IMR-90 (cell line): ENCODE data around the gene PEX7. TPM values are rescaled to one million over a fixed set of nuclear protein-coding genes. Genes with fewer than 3 reads are reported as not detected.

Source experiments
- ATAC-seq: fragments of 200-7000 bp; cut with Tn5 transposase; 2 replicates; pipeline ENCODE4 v1.9.1; 2020; ENCODE audit warnings: low read depth, mild to moderate bottlenecking, moderate library complexity
- BruUV-seq: library from RNA; stranded (reverse); fragments of 400-500 nt; replicated peaks from 2 replicates; lab custom pipeline; 2021; lab: Mats Ljungman, UMichigan
- CTCF ChIA-PET: fragments of 300-600 bp; formaldehyde crosslinking; extraction: SDS; loops from one replicate; lab custom pipeline; 2021; ENCODE audit warnings: antibody characterized with exemption; lab: Yijun Ruan, JAX
- POLR2A ChIA-PET: fragments of 300-600 bp; sonication (Branson Sonifier 250); formaldehyde crosslinking; loops from one replicate; lab custom pipeline; 2022; ENCODE audit warnings: antibody characterized with exemption; ENCODE audit not compliant: unreplicated experiment; lab: Charles Lee
- DNase-seq: peaks from one replicate; pipeline ENCODE4 v3.0.0; 2013
- H2AFZ ChIP-seq: replicated peaks from 2 replicates; pipeline ENCODE3; 2013; ENCODE audit warnings: low read length, mild to moderate bottlenecking; ENCODE audit not compliant: poor library complexity
- H2AK5ac ChIP-seq: 2 replicates; pipeline ENCODE4 v1.6.1; 2013; ENCODE audit warnings: low read depth, low read length, inconsistent platforms
- H2AK9ac ChIP-seq: replicated peaks from 2 replicates; pipeline ENCODE3; 2013; ENCODE audit warnings: mild to moderate bottlenecking, low read depth, low read length, moderate library complexity; ENCODE audit not compliant: poor library complexity
- H2BK120ac ChIP-seq: 2 replicates; pipeline ENCODE4 v1.6.1; 2013; ENCODE audit warnings: low read depth, low read length, inconsistent platforms
- H2BK15ac ChIP-seq: 3 replicates; pipeline ENCODE4 v1.6.1; 2013; ENCODE audit warnings: low read depth, low read length, inconsistent platforms
- H2BK20ac ChIP-seq: 2 replicates; pipeline ENCODE4 v1.6.1; 2013; ENCODE audit warnings: low read depth, mild to moderate bottlenecking, inconsistent platforms, low read length, moderate library complexity
- H2BK5ac ChIP-seq: 2 replicates; pipeline ENCODE4 v1.6.1; 2013; ENCODE audit warnings: mild to moderate bottlenecking, low read depth, low read length, inconsistent platforms; ENCODE audit not compliant: poor library complexity, severe bottlenecking
- H3K14ac ChIP-seq: replicated peaks from 2 replicates; pipeline ENCODE4 v1.6.1; 2013; ENCODE audit warnings: low read depth, low read length, inconsistent platforms
- H3K18ac ChIP-seq: 2 replicates; pipeline ENCODE4 v1.6.1; 2013; ENCODE audit warnings: low read depth, low read length, control low read depth
- H3K23ac ChIP-seq: 2 replicates; pipeline ENCODE4 v1.6.1; 2013; ENCODE audit warnings: low read depth, low read length, inconsistent platforms
- H3K27ac ChIP-seq: 2 replicates; pipeline ENCODE4 v1.5.1; 2013; ENCODE audit warnings: mild to moderate bottlenecking, control low read depth, low read length; ENCODE audit not compliant: insufficient read depth
- H3K27me3 ChIP-seq: 2 replicates; pipeline ENCODE4 v1.6.1; 2013; ENCODE audit warnings: low read length; ENCODE audit not compliant: control insufficient read depth, insufficient read depth
- H3K36me3 ChIP-seq: 2 replicates; pipeline ENCODE4 v1.6.1; 2013; ENCODE audit warnings: low read length, mixed read lengths; ENCODE audit not compliant: control insufficient read depth, insufficient read depth
- H3K4ac ChIP-seq: 2 replicates; pipeline ENCODE4 v1.6.1; 2013; ENCODE audit warnings: low read depth, low read length, inconsistent platforms
- H3K4me1 ChIP-seq: 2 replicates; pipeline ENCODE4 v1.6.1; 2013; ENCODE audit warnings: low read length, mixed read lengths; ENCODE audit not compliant: control insufficient read depth, insufficient read depth
- H3K4me2 ChIP-seq: 2 replicates; pipeline ENCODE4 v1.6.1; 2013; ENCODE audit warnings: low read depth, mild to moderate bottlenecking, control low read depth, low read length, moderate library complexity
- H3K4me3 ChIP-seq: 2 replicates; pipeline ENCODE4 v1.5.1; 2013; ENCODE audit warnings: low read depth, mild to moderate bottlenecking, control low read depth, low read length, moderate library complexity; ENCODE audit not compliant: insufficient read depth
- H3K56ac ChIP-seq: 2 replicates; pipeline ENCODE4 v1.6.1; 2013; ENCODE audit warnings: low read length, inconsistent platforms; ENCODE audit not compliant: insufficient read depth; ENCODE audit errors: extremely low read depth
- H3K79me1 ChIP-seq, 2 experiments: 2 replicates each; pipeline ENCODE4 v1.6.1; 2013; ENCODE audit warnings: low read length in 2 of 2, inconsistent platforms in 1 of 2, low read depth in 1 of 2
- H3K9ac ChIP-seq: 2 replicates; pipeline ENCODE4 v1.6.1; 2013; ENCODE audit warnings: low read depth, low read length, control low read depth
- H3K9me1 ChIP-seq: 2 replicates; pipeline ENCODE4 v1.6.1; 2013; ENCODE audit warnings: low read length, inconsistent platforms; ENCODE audit not compliant: insufficient read depth
- H3K9me3 ChIP-seq: 2 replicates; pipeline ENCODE4 v1.6.1; 2013; ENCODE audit warnings: low read length; ENCODE audit not compliant: control insufficient read depth, insufficient read depth
- H4K20me1 ChIP-seq: 2 replicates; pipeline ENCODE4 v1.6.1; 2013; ENCODE audit warnings: low read length, inconsistent platforms; ENCODE audit not compliant: insufficient read depth
- H4K5ac ChIP-seq: 2 replicates; pipeline ENCODE4 v1.6.1; 2013; ENCODE audit warnings: mild to moderate bottlenecking, low read depth, low read length, control low read depth
- H4K8ac ChIP-seq, 2 experiments: 2 replicates each; pipeline ENCODE4 v1.6.1; 2013; ENCODE audit warnings: low read depth in 2 of 2, low read length in 2 of 2, control low read depth in 1 of 2, inconsistent platforms in 1 of 2
- H4K91ac ChIP-seq: 2 replicates; pipeline ENCODE4 v1.6.1; 2013; ENCODE audit warnings: low read depth, low read length, inconsistent platforms; ENCODE audit not compliant: insufficient read depth
- BHLHE40 ChIP-seq: fragments of 150-350 bp; IDR thresholded peaks from 2 replicates; pipeline ENCODE4 v1.6.1; 2016; ENCODE audit warnings: mild to moderate bottlenecking, low read depth, low read length
- CEBPB ChIP-seq: IDR thresholded peaks from 2 replicates; pipeline ENCODE4 v1.6.1; 2012; ENCODE audit warnings: low read depth, low read length, improper control_type of control experiment
- CHD1 ChIP-seq: IDR thresholded peaks from 2 replicates; pipeline ENCODE4 v1.6.1; 2012; ENCODE audit warnings: low read depth, low read length, improper control_type of control experiment
- FOS ChIP-seq: fragments of 150-350 bp; IDR thresholded peaks from 2 replicates; pipeline ENCODE4 v1.6.1; 2016; ENCODE audit warnings: low read depth, low read length
- MAFK ChIP-seq: IDR thresholded peaks from 2 replicates; pipeline ENCODE4 v1.6.1; 2012; ENCODE audit warnings: low read depth, low read length, improper control_type of control experiment
- MAZ ChIP-seq: IDR thresholded peaks from 2 replicates; pipeline ENCODE4 v1.6.1; 2012; ENCODE audit warnings: low read depth, mild to moderate bottlenecking, low read length, improper control_type of control experiment, moderate library complexity, borderline replicate concordance
- MXI1 ChIP-seq: IDR thresholded peaks from 2 replicates; pipeline ENCODE4 v1.6.1; 2012; ENCODE audit warnings: low read depth, mild to moderate bottlenecking, low read length, moderate library complexity, borderline replicate concordance
- NFE2L2 ChIP-seq: fragments of 150-350 bp; IDR thresholded peaks from 2 replicates; pipeline ENCODE4 v1.6.1; 2016; ENCODE audit warnings: low read depth, mild to moderate bottlenecking, low read length
- POLR2A ChIP-seq: IDR thresholded peaks from 2 replicates; pipeline ENCODE4 v1.6.1; 2012; ENCODE audit warnings: mild to moderate bottlenecking, low read depth, low read length
- RAD21 ChIP-seq: IDR thresholded peaks from 2 replicates; pipeline ENCODE4 v1.6.1; 2012; ENCODE audit warnings: low read length, improper control_type of control experiment
- RFX5 ChIP-seq: IDR thresholded peaks from 2 replicates; pipeline ENCODE4 v1.8.0; 2012; ENCODE audit warnings: low read depth, mild to moderate bottlenecking, low read length, moderate library complexity
- SMC3 ChIP-seq: fragments of 150-350 bp; IDR thresholded peaks from 2 replicates; pipeline ENCODE4 v1.6.1; 2016; ENCODE audit warnings: low read depth, mild to moderate bottlenecking, antibody characterized with exemption, low read length, moderate library complexity
- WGBS, 2 experiments: methylation state at CpG; one replicate each; pipeline versions ENCODE4 v1.1.5 to v1.1.7; 2013; ENCODE audit warnings: missing lambda C conversion rate in 2 of 2; ENCODE audit not compliant: insufficient read length in 1 of 2; ENCODE audit errors: extremely low coverage in 2 of 2; 5-methylcytosine and 5-hydroxymethylcytosine counted together
- dilution Hi-C: fragments of 300-500 bp; cut with HindIII; formaldehyde crosslinking; loops from one replicate; pipeline ENCODE4 v1.14.3; 2018; ENCODE audit warnings: low sequenced_read_pairs; ENCODE audit not compliant: unreplicated experiment
- in situ Hi-C: fragments of 300-500 bp; cut with MboI; formaldehyde crosslinking; loops from 3 replicates; pipeline ENCODE4 v1.14.3; 2019; ENCODE audit warnings: low sequenced_read_pairs, inconsistent platforms, mixed read lengths
- intact Hi-C: fragments of 100-400 bp; cut with micrococcal nuclease; formaldehyde crosslinking; loops from 2 replicates; pipeline ENCODE4 v1.10.0; 2022
- polyA plus RNA-seq, 3 experiments: library from polyadenylated mRNA; depleted of rRNA; stranded (reverse); fragments of >200 nt; gene quantifications; 2 replicates each; pipeline ENCODE4 v1.2.3, GENCODE V29; 2012; ENCODE audit warnings: low replicate concordance in 1 of 3
- total RNA-seq: library from RNA; depleted of rRNA; stranded (reverse); fragments of >200 nt; gene quantifications from 2 replicates; pipeline ENCODE4 v1.2.3, GENCODE V29; 2012
- TF ChIP-seq, protein P1 (sequence below): conservative IDR thresholded peaks from 2 replicates; pipeline ENCODE4 v1.5.1; 2012; ENCODE audit warnings: mild to moderate bottlenecking, low read depth, low read length, improper control_type of control experiment
- TF ChIP-seq, protein P2 (sequence below): fragments of 150-350 bp; IDR thresholded peaks from 2 replicates; pipeline ENCODE4 v1.6.1; 2017; ENCODE audit warnings: mild to moderate bottlenecking, antibody characterized with exemption, low read length, low read depth
- TF ChIP-seq, protein P3 (sequence below): fragments of 150-350 bp; IDR thresholded peaks from 2 replicates; pipeline ENCODE4 v1.6.1; 2016; ENCODE audit warnings: low read depth, mild to moderate bottlenecking, low read length, moderate library complexity, borderline replicate concordance

Gene PEX7
- total and polyA plus RNA-seq, 2 of the 4 experiments (the other 2 are of a cell fraction) = 5.4 to 7.0 TPM

DNA sequence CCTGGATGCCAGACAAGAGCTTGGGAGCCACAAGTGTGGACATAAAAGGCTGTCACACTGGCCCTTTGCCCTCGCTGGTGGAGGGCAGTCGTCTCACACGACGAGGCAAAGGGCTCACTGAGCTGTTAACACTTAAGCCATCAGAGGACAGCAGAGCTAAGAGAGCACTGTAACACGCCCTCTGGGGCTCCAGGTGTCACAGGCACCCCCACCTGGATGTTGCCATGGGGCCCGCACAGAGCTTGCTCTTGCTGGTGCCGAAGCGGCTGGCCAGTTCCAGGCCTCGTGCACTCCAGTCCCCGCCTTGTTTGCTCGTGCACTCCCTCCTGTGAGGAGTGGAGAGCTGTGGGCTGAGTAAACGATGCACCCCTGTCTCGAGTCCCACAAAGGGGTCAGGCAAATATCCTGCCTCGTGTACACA is 137.1 kb downstream of the PEX7 start:
- DNase-seq (no peak), ATAC-seq (no peak)
- ChIA-PET POLR2A (no interaction called here), CTCF (interaction anchor here (1.0 kb wide), 1 partner anchor 9 kb away, joined by 5 read pairs; no protein-coding TSS in a partner anchor)
- H2BK5ac ChIP-seq = no peak overlapping the region
- no peak overlapping the region for H2AK9ac ChIP-seq
- no peak overlapping the region for H3K27ac ChIP-seq
- H2BK120ac ChIP-seq = no peak overlapping the region
- H3K4me2 ChIP-seq = no peak overlapping the region
- no peak overlapping the region for H3K14ac ChIP-seq
- no peak overlapping the region for H2AFZ ChIP-seq
- no peak overlapping the region for H3K9ac ChIP-seq
- no peak overlapping the region for H3K23ac ChIP-seq
- H3K4me3 ChIP-seq = no peak overlapping the region
- H4K5ac ChIP-seq = no peak overlapping the region
- H2BK15ac ChIP-seq = no peak overlapping the region
- H3K56ac ChIP-seq = no peak overlapping the region
- H3K27me3 ChIP-seq = peaks cover 8% of the 10 kb centered on the region
- no peaks in the 10 kb centered on the region for H3K36me3 ChIP-seq
- 5% methylated on average over 5 of the region's 14 CpGs; no CpG with 5 or more reads in 1 of the 2 experiments for WGBS, 2 experiments
- H2BK20ac ChIP-seq = no peak overlapping the region
- no TSS peak for BruUV-seq
- no peak overlapping the region for H2AK5ac ChIP-seq
- in situ Hi-C loops (no loop called here), intact Hi-C loops (no loop called here), dilution Hi-C loops (no loop called here)
- no peak overlapping the region for H3K4ac ChIP-seq
- H4K8ac ChIP-seq = no peak overlapping the region
- H3K79me1 ChIP-seq = no peaks in the 10 kb centered on the region
- H3K18ac ChIP-seq = no peak overlapping the region
- TF ChIP-seq, protein P1, sequence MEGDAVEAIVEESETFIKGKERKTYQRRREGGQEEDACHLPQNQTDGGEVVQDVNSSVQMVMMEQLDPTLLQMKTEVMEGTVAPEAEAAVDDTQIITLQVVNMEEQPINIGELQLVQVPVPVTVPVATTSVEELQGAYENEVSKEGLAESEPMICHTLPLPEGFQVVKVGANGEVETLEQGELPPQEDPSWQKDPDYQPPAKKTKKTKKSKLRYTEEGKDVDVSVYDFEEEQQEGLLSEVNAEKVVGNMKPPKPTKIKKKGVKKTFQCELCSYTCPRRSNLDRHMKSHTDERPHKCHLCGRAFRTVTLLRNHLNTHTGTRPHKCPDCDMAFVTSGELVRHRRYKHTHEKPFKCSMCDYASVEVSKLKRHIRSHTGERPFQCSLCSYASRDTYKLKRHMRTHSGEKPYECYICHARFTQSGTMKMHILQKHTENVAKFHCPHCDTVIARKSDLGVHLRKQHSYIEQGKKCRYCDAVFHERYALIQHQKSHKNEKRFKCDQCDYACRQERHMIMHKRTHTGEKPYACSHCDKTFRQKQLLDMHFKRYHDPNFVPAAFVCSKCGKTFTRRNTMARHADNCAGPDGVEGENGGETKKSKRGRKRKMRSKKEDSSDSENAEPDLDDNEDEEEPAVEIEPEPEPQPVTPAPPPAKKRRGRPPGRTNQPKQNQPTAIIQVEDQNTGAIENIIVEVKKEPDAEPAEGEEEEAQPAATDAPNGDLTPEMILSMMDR = no peak
- TF ChIP-seq NFE2L2 (no peak), MAZ (no peak), POLR2A (no peak), FOS (no peak), MAFK (no peak), BHLHE40 (no peak), MXI1 (no peak), RAD21 (no peak), CHD1 (no peak), RFX5 (no peak), CEBPB (no peak), SMC3 (no peak)
- TF ChIP-seq, protein P2, sequence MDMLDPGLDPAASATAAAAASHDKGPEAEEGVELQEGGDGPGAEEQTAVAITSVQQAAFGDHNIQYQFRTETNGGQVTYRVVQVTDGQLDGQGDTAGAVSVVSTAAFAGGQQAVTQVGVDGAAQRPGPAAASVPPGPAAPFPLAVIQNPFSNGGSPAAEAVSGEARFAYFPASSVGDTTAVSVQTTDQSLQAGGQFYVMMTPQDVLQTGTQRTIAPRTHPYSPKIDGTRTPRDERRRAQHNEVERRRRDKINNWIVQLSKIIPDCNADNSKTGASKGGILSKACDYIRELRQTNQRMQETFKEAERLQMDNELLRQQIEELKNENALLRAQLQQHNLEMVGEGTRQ = no peak
- TF ChIP-seq, protein P3, sequence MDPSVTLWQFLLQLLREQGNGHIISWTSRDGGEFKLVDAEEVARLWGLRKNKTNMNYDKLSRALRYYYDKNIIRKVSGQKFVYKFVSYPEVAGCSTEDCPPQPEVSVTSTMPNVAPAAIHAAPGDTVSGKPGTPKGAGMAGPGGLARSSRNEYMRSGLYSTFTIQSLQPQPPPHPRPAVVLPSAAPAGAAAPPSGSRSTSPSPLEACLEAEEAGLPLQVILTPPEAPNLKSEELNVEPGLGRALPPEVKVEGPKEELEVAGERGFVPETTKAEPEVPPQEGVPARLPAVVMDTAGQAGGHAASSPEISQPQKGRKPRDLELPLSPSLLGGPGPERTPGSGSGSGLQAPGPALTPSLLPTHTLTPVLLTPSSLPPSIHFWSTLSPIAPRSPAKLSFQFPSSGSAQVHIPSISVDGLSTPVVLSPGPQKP = no peak
- no peaks in the 10 kb centered on the region for H3K9me1 ChIP-seq
- H4K20me1 ChIP-seq = no peaks in the 10 kb centered on the region
- no peak overlapping the region for H4K91ac ChIP-seq
- no peaks in the 10 kb centered on the region for H3K9me3 ChIP-seq
- peaks cover 2% of the 10 kb centered on the region; the same call in 1 of the 2 replicates for H3K4me1 ChIP-seq
